Measurements from ENCODE around the gene NRP2.

DNA sequence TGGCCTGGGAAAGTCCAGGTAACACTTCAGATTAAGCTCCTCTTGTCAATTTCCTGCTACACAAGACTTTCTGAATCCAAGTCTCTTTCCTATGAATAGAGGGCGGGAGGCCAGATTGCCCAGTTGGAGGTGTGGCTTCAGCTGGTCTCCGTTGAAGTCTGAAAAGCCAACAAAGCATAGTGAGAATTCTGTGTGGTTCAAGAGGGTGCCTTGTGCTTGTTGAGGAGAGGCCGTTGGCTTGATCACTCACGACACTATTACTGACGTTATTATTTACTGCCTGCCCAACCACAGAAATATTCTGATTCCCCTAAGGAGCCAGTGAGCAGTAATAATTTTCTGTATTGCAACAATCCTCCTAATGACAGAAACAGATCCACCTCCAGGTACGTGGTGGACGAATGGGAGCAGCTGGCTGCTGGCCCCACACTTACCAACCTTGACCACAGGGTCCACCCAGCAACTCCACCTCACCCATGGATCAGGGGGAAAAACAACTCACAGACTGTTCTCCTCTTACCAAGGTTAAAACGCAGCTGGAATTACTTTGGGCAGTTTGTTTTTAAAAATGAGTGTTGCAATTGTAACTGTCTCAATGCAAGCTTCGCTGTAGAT is 21.9 kb downstream of the NRP2 start:
- TF ChIP-seq CTCF (IDR thresholded peaks at IDR 0.05; ENCODE audit: low read depth, low read length, poor library complexity, severe bottlenecking), result no peak
- no peak for TF ChIP-seq EZH2phosphoT487 (IDR thresholded peaks at IDR 0.05; ENCODE audit: borderline replicate concordance, low read length)

All from DOHH2 (cell line).